Vagina (tissue), 2 donors: ENCODE data around the gene ZDHHC11. TPM values are rescaled to one million over a fixed set of nuclear protein-coding genes. Genes with fewer than 3 reads are reported as not detected.
"Not testable (repeated sequence)": the region's sequence is repeated elsewhere in the genome, so short reads cannot be mapped to it uniquely, and the experiment has no call there.

ENCODE experiments used
- DNase-seq, 2 donors: peaks; one replicate each; pipeline ENCODE4 v3.0.0-alpha.2; 2017; ENCODE audit errors: extremely low spot score in 2 of 2
- H3K27ac ChIP-seq: fragments of 200-600 bp; sonication (generic); one replicate; pipeline ENCODE4 v1.5.1; 2019
- H3K27me3 ChIP-seq: fragments of 200-600 bp; sonication (generic); one replicate; pipeline ENCODE4 v1.5.1; 2019
- H3K36me3 ChIP-seq, 2 donors: fragments of 200-600 bp; sonication (generic); one replicate each; pipeline ENCODE4 v1.5.1; 2017 to 2019
- H3K4me1 ChIP-seq: fragments of 200-600 bp; sonication (generic); one replicate; pipeline ENCODE4 v1.5.1; 2019
- H3K4me3 ChIP-seq, 2 donors: fragments of 200-600 bp; sonication (generic); 1 replicate in 1 of 2; 2 replicates in 1 of 2; pipeline ENCODE4 v1.5.1; 2016 to 2019
- H3K9me3 ChIP-seq: fragments of 200-600 bp; sonication (generic); one replicate; pipeline ENCODE4 v1.5.1; 2019
- intact Hi-C: fragments of 100-400 bp; cut with DNase I; formaldehyde crosslinking; loops from one replicate; pipeline ENCODE4 v1.15.1; 2023
- total RNA-seq: library from RNA; depleted of rRNA; stranded (reverse); fragments of >200 nt; gene quantifications from one replicate; pipeline ENCODE4 v1.2.3, GENCODE V29; 2016

ZDHHC11 gene
- total RNA-seq, 1 donor from 2014 or later: 5.6 TPM

- DNase-seq, H3K36me3 ChIP-seq, H3K4me1 ChIP-seq, intact Hi-C loops, H3K9me3 ChIP-seq, H3K27me3 ChIP-seq, H3K4me3 ChIP-seq, H3K27ac ChIP-seq: not testable (repeated sequence)
Measured at GRCh38 chr5:845031-845675, 5.6 kb downstream of the ZDHHC11 start.

DNA sequence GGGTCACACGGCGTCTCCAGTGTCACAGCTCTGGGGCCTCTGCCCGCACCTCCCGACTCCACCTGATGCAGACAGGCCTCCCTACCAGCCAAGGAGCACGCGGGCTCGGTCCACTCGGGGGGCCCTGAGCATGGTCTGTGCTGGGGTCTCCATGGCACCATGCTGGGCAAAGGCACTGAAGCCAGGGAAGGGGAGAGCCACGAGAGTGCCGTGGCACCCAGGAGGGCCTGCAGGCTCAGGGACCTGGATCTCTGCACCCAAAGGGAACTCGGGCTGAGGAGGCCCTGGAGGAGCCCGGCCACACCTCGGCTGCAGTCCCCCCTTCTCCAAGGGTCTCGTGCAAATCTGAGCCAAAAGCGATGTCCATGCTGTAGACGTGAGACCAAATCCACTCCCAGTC lies 6.4 kb downstream of the ZDHHC11 start:
- intact Hi-C loops, H3K9me3 ChIP-seq, DNase-seq, H3K27ac ChIP-seq, H3K4me3 ChIP-seq, H3K4me1 ChIP-seq, H3K36me3 ChIP-seq, H3K27me3 ChIP-seq: not testable (repeated sequence)

DNA sequence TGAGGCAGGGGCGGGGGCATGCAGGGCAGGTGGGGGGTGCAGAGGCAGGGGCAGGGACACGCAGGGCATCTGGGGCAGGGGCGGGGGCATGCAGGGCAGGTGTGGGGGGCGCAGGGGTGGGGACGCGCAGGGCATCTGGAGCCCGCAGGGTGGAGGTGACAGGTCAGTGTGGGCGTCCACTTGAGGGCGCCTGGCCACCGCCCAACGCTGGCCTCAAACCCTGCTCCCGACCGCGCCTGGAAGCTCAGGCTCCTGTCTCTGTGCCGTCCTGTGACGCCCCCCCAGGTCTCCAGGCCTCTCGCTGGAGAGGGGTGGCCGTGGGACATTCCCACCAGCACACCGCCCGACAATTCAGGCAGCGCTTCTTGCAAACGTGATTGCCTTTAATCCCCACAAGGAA lies 6.9 kb downstream of the ZDHHC11 start:
- H3K27me3 ChIP-seq, H3K4me3 ChIP-seq, H3K4me1 ChIP-seq, H3K36me3 ChIP-seq, H3K27ac ChIP-seq, H3K9me3 ChIP-seq, intact Hi-C loops, DNase-seq: not testable (repeated sequence)

DNA sequence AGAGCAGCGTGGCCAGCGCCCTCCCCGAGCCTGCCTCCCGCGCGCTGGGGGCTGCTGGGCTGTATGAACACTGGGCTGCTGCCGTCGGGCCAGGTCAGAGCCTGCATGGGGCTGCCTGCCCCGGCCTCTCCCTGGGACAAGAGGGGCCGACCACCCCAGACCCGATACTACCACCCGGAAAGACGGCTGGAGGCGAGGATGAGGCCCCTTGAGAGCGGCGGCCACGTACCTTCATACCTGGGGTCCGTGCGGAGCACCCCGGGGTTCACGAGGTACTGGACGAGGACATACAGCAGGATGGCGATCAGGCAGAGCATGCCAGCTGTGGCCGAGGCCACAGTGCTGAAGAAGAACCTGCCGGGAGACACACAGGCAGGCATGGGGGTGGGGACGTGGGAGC lies 7.4 kb downstream of the ZDHHC11 start:
- H3K27ac ChIP-seq, H3K27me3 ChIP-seq, DNase-seq, H3K9me3 ChIP-seq, H3K4me1 ChIP-seq, intact Hi-C loops, H3K4me3 ChIP-seq, H3K36me3 ChIP-seq: not testable (repeated sequence)

DNA sequence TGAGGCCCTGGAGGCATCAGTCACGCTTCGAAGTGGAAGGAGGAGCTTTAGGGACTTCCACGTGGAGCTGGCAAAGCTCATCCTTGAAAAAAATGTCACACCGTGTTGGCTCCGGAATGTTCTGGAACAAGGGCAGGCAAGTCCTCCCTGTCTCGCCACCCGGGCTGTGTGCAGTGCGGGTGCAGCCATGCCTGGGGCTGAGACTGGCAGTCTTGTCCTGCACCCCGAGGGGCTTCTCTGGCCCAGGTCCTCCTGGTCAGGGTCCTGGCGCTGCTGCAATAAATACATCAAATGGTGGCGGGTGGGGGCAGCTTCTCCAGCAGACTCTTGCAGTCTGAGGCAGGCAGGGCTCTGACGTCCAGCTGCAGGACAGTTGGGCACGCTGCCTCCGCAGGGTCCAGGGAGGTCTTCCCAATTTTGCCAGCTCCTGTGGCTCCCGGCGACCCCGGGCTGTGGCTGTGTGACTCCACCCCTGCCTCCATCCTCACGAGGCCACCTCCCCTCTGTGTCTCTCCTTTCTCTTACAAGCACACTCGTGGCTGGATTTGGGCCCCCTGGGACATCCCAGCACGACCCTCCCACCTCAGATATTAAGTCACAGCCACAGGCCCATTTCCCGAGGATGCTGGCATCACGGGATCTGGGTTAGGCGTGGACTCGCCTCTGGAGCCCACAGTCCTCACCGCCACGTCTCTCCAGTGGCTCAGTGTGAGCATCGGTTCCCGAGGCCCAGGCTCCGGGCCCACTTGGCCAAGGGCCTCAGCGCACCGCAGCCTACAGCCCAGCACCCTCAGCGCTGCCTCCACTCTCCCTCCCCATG lies 8.2 kb downstream of the ZDHHC11 start:
- H3K36me3 ChIP-seq, intact Hi-C loops, H3K4me1 ChIP-seq, H3K27ac ChIP-seq, H3K4me3 ChIP-seq, H3K27me3 ChIP-seq, H3K9me3 ChIP-seq, DNase-seq: not testable (repeated sequence)

DNA sequence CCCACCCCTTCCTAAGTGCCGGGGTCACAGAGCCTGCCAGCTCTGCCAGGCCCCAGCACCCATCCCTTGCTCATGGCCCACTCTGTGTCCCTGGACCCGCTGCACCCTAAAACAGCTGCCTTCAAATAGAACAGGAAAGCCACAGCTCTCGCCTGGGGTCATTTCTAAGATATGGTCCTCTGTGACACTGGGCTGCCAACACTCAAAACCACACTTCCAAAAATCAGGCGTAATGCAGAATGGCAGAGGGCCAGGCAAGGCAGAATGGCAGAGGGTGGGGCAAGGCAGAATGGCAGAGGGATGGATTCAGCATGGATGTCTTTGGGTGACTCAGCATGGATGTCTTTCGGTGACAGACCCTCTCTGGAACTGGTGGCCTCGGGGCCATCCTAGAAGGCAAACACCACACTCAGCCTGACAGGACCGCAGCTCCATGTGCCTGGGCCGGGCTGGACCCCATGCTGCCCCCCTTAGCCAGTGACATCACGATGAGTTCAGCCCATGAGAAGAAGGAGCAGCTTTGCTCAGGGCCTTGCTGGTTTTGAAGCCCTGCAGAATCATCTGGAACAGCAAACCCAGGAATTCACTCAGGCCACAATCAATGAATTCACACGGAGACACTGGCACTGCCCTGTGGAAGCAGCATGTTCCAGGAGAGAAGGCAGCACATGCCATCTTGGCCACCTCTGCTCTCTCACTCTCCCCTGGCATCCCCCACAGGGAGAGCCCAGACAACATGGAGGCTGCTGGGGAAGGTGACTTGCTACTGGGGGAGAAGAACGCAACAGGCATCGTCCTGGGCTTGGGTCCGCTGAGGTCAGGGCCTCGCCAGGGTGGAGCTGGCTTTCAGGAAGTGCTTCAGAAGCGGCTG lies 9.0 kb downstream of the ZDHHC11 start:
- intact Hi-C loops: loop anchor here (2.0 kb wide), 1 partner anchor 95 kb away; no protein-coding TSS in a partner anchor

GRCh38 chr5:840974-841435 lies 9.8 kb downstream of the ZDHHC11 start:
- H3K36me3 ChIP-seq, H3K27ac ChIP-seq, H3K4me1 ChIP-seq, H3K9me3 ChIP-seq, H3K4me3 ChIP-seq, DNase-seq, H3K27me3 ChIP-seq: not testable (repeated sequence)
- intact Hi-C loops: loop anchor here (2.0 kb wide), 1 partner anchor 94 kb away; no protein-coding TSS in a partner anchor

More for the DNA sequence above, 9.0 kb downstream of the ZDHHC11 start:
- H3K4me1 ChIP-seq, H3K36me3 ChIP-seq, H3K9me3 ChIP-seq, H3K27ac ChIP-seq, H3K27me3 ChIP-seq, H3K4me3 ChIP-seq: not testable (repeated sequence)
- peak in 1 of 2 donors; percentile 85 for DNase-seq

GRCh38 chr5:840118-840973 lies 10.4 kb downstream of the ZDHHC11 start:
- H3K27ac ChIP-seq, H3K4me3 ChIP-seq, H3K27me3 ChIP-seq, H3K9me3 ChIP-seq, H3K4me1 ChIP-seq, H3K36me3 ChIP-seq: not testable (repeated sequence)
- DNase-seq: peak in 1 of 2 donors; percentile 86
- intact Hi-C loops: loop anchor here (2.0 kb wide), 1 partner anchor 94 kb away; no protein-coding TSS in a partner anchor

GRCh38 chr5:838431-838851 lies 12.3 kb downstream of the ZDHHC11 start:
- H3K36me3 ChIP-seq, H3K4me1 ChIP-seq, H3K27ac ChIP-seq, H3K4me3 ChIP-seq, H3K9me3 ChIP-seq, H3K27me3 ChIP-seq, intact Hi-C loops: not testable (repeated sequence)
- DNase-seq: peak in 1 of 2 donors; percentile 83

- H3K36me3 ChIP-seq, intact Hi-C loops, H3K27ac ChIP-seq, H3K4me1 ChIP-seq, H3K27me3 ChIP-seq, H3K9me3 ChIP-seq, DNase-seq, H3K4me3 ChIP-seq: not testable (repeated sequence)
Measured at GRCh38 chr5:837621-838121, 13.1 kb downstream of the ZDHHC11 start.

DNA sequence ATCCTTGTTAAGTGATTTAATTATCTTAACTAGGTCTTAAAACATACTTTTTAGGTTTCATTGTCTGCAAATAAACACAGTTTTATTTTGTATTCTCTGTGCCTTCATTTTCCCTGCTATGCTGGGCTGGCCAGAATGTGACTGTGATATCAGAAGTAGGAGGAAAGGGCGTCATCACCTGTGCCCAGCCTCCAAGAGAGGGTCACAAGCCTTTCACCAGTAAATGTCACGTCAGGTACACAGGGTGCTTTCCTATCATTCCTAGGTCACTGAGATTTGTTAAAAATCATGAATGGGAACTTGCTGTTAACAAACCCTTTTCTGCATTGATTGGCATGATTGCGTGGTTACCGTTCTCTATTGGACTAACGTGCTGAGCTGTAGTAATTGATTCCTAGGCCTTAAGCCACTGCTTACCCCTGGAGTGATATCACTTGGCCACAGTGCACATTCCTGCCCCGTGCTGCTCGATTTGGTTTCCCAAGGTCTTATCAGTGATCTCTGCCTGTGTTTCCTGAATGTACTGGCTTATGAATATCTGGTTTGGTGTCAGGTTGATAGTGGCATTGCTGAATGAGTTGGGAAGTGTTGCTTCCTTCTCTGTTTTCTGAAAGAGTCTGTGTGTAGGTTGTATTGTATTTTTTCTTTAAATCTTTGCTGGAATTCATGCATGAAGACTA lies 14.7 kb downstream of the ZDHHC11 start:
- H3K4me3 ChIP-seq, H3K27me3 ChIP-seq, intact Hi-C loops, H3K36me3 ChIP-seq, H3K4me1 ChIP-seq, H3K27ac ChIP-seq, H3K9me3 ChIP-seq: not testable (repeated sequence)
- DNase-seq: peak in 1 of 2 donors; percentile 67

DNA sequence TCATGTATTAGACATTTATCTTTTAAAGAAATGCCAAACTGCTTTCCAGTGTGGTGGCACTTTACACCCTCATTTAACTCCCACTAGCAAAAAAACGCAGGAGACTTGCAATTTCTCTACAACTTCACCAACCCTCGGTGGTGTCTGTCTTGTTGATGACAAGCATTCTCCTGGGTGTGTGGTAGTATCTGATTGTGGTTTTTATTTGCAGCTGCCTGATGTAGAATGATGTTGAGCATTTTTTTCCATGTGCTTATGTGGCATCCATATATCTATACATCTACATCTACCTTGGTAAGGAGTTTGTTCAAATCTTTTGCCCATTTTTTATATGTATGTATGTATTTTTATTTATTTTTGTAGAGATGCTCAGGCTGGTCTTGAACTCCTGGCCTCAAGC lies 16.8 kb downstream of the ZDHHC11 start:
- H3K4me3 ChIP-seq, H3K27me3 ChIP-seq, H3K9me3 ChIP-seq, H3K27ac ChIP-seq, H3K4me1 ChIP-seq, intact Hi-C loops, H3K36me3 ChIP-seq: not testable (repeated sequence)
- DNase-seq: peak in 1 of 2 donors; percentile 12
